Activated naive CD8-positive, alpha-beta T cell treated with anti-CD3 and anti-CD28 coated beads, Interleukin-2, amount 10 ng/mL, durations not matched to agents 7 days and 5 days (primary cell): ENCODE results near the gene DNER. TPM values are rescaled to one million over a fixed set of nuclear protein-coding genes. Genes with fewer than 3 reads are reported as not detected.

Experiments
- ATAC-seq: fragments of 150-1000 bp; cut with Tn5 transposase; one replicate; pipeline ENCODE4 v1.10.0; 2021; ENCODE audit warnings: low read depth, moderate library complexity
- POLR2A ChIA-PET: fragments of 350-600 bp; sonication (Branson Sonifier 250); formaldehyde crosslinking; loops from one replicate; lab custom pipeline; 2021; ENCODE audit warnings: antibody characterized with exemption; lab: Charles Lee
- DNase-seq: peaks from one replicate; pipeline ENCODE4 v3.0.0; 2021
- H3K27ac Mint-ChIP-seq: one replicate; pipeline ENCODE4 v1.8.0; 2022; ENCODE audit warnings: mild to moderate bottlenecking, mixed read lengths
- H3K27me3 Mint-ChIP-seq: one replicate; pipeline ENCODE4 v1.8.0; 2022; ENCODE audit warnings: mild to moderate bottlenecking, moderate library complexity, mixed read lengths
- H3K36me3 Mint-ChIP-seq: one replicate; pipeline ENCODE4 v1.8.0; 2021; ENCODE audit warnings: mild to moderate bottlenecking, mixed read lengths
- H3K4me1 Mint-ChIP-seq: one replicate; pipeline ENCODE4 v1.8.0; 2021; ENCODE audit warnings: mixed read lengths
- H3K4me3 Mint-ChIP-seq: one replicate; pipeline ENCODE4 v1.8.0; 2022; ENCODE audit warnings: mild to moderate bottlenecking, moderate library complexity, mixed read lengths
- H3K9me3 Mint-ChIP-seq: one replicate; pipeline ENCODE4 v1.8.0; 2021; ENCODE audit warnings: mixed read lengths
- total RNA-seq, 2 experiments: library from RNA; stranded (reverse); gene quantifications; one replicate each; pipeline ENCODE4 v1.2.3, GENCODE V29; 2021

The DNER gene
- total RNA-seq, 2 experiments from 2014 or later, result not detected

- ATAC-seq, result no peak
- H3K36me3 Mint-ChIP-seq, result no peaks in the 10 kb centered on the region
- H3K9me3 Mint-ChIP-seq, result no peaks in the 10 kb centered on the region
- no peak for DNase-seq
- POLR2A ChIA-PET, result no interaction called here
- no peak overlapping the region for H3K27ac Mint-ChIP-seq
- no peak overlapping the region for H3K4me3 Mint-ChIP-seq
- H3K27me3 Mint-ChIP-seq, result no peaks in the 10 kb centered on the region
- H3K4me1 Mint-ChIP-seq, result no peaks in the 10 kb centered on the region
These were observed 261.1 kb downstream of the DNER start for GRCh38 chr2:229453230-229453629.

GRCh38 chr2:229451852-229452251 is 262.5 kb downstream of the DNER start:
- no peak overlapping the region for H3K27ac Mint-ChIP-seq
- H3K9me3 Mint-ChIP-seq, result no peaks in the 10 kb centered on the region
- no peak overlapping the region for H3K4me3 Mint-ChIP-seq
- POLR2A ChIA-PET, result no interaction called here
- no peaks in the 10 kb centered on the region for H3K4me1 Mint-ChIP-seq
- no peaks in the 10 kb centered on the region for H3K36me3 Mint-ChIP-seq
- no peak for DNase-seq
- no peak for ATAC-seq
- no peaks in the 10 kb centered on the region for H3K27me3 Mint-ChIP-seq

- DNase-seq (no peak), ATAC-seq (no peak)
- Mint-ChIP-seq H3K36me3 (no peaks in the 10 kb centered on the region), H3K4me1 (no peaks in the 10 kb centered on the region), H3K27me3 (no peaks in the 10 kb centered on the region), H3K9me3 (no peaks in the 10 kb centered on the region), H3K27ac (no peak overlapping the region), H3K4me3 (no peak overlapping the region)
- POLR2A ChIA-PET, result no interaction called here
These were observed 267.1 kb downstream of the DNER start for GRCh38 chr2:229447227-229447626.

GRCh38 chr2:229446350-229446749 is 268.0 kb downstream of the DNER start:
- no peaks in the 10 kb centered on the region for H3K27me3 Mint-ChIP-seq
- no peaks in the 10 kb centered on the region for H3K36me3 Mint-ChIP-seq
- H3K9me3 Mint-ChIP-seq, result no peaks in the 10 kb centered on the region
- H3K4me3 Mint-ChIP-seq, result no peak overlapping the region
- POLR2A ChIA-PET, result no interaction called here
- ATAC-seq (no peak), DNase-seq (no peak)
- H3K27ac Mint-ChIP-seq, result no peak overlapping the region
- H3K4me1 Mint-ChIP-seq, result no peaks in the 10 kb centered on the region

- Mint-ChIP-seq H3K9me3 (no peaks in the 10 kb centered on the region), H3K27me3 (no peaks in the 10 kb centered on the region), H3K27ac (no peak overlapping the region), H3K36me3 (no peaks in the 10 kb centered on the region), H3K4me1 (no peaks in the 10 kb centered on the region), H3K4me3 (no peak overlapping the region)
- ATAC-seq (no peak), DNase-seq (no peak)
- POLR2A ChIA-PET, result no interaction called here
These were observed 268.7 kb downstream of the DNER start for GRCh38 chr2:229445501-229446211.

GRCh38 chr2:229445019-229445418 is 269.3 kb downstream of the DNER start:
- ATAC-seq, result no peak
- POLR2A ChIA-PET, result no interaction called here

GRCh38 chr2:229443546-229444268 is 270.6 kb downstream of the DNER start:
- no peak overlapping the region for H3K4me3 Mint-ChIP-seq
- no peaks in the 10 kb centered on the region for H3K36me3 Mint-ChIP-seq
- H3K27ac Mint-ChIP-seq, result no peak overlapping the region
- no peaks in the 10 kb centered on the region for H3K9me3 Mint-ChIP-seq
- no peaks in the 10 kb centered on the region for H3K27me3 Mint-ChIP-seq
- no peak for ATAC-seq
- no peaks in the 10 kb centered on the region for H3K4me1 Mint-ChIP-seq
- POLR2A ChIA-PET, result no interaction called here
- no peak for DNase-seq

More at GRCh38 chr2:229445019-229445418, 269.3 kb downstream of the DNER start:
- DNase-seq, result no peak
- H3K27ac Mint-ChIP-seq, result no peak overlapping the region
- no peaks in the 10 kb centered on the region for H3K36me3 Mint-ChIP-seq
- no peak overlapping the region for H3K4me3 Mint-ChIP-seq
- H3K9me3 Mint-ChIP-seq, result no peaks in the 10 kb centered on the region
- no peaks in the 10 kb centered on the region for H3K4me1 Mint-ChIP-seq
- H3K27me3 Mint-ChIP-seq, result no peaks in the 10 kb centered on the region

- DNase-seq (no peak), ATAC-seq (no peak)
- POLR2A ChIA-PET, result no interaction called here
- no peaks in the 10 kb centered on the region for H3K27me3 Mint-ChIP-seq
- no peaks in the 10 kb centered on the region for H3K9me3 Mint-ChIP-seq
- no peak overlapping the region for H3K27ac Mint-ChIP-seq
- no peaks in the 10 kb centered on the region for H3K36me3 Mint-ChIP-seq
- no peak overlapping the region for H3K4me3 Mint-ChIP-seq
- H3K4me1 Mint-ChIP-seq, result no peaks in the 10 kb centered on the region
These were observed 271.2 kb downstream of the DNER start for GRCh38 chr2:229443141-229443540.

- H3K9me3 Mint-ChIP-seq, result no peaks in the 10 kb centered on the region
- ATAC-seq (no peak), DNase-seq (no peak)
- H3K4me1 Mint-ChIP-seq, result no peaks in the 10 kb centered on the region
- POLR2A ChIA-PET, result no interaction called here
- peaks cover 3% of the 10 kb centered on the region for H3K27me3 Mint-ChIP-seq
- H3K36me3 Mint-ChIP-seq, result no peaks in the 10 kb centered on the region
- H3K27ac Mint-ChIP-seq, result no peak overlapping the region
- H3K4me3 Mint-ChIP-seq, result no peak overlapping the region
These were observed 275.8 kb downstream of the DNER start for GRCh38 chr2:229438430-229439159.

- Mint-ChIP-seq H3K27me3 (peaks cover 3% of the 10 kb centered on the region), H3K9me3 (no peaks in the 10 kb centered on the region), H3K4me1 (no peaks in the 10 kb centered on the region), H3K4me3 (no peak overlapping the region), H3K27ac (no peak overlapping the region), H3K36me3 (no peaks in the 10 kb centered on the region)
- ATAC-seq (no peak), DNase-seq (no peak)
- POLR2A ChIA-PET, result no interaction called here
These were observed 276.9 kb downstream of the DNER start for GRCh38 chr2:229437467-229437866.

GRCh38 chr2:229434187-229434586 is 280.2 kb downstream of the DNER start:
- Mint-ChIP-seq H3K27ac (no peak overlapping the region), H3K4me1 (no peaks in the 10 kb centered on the region), H3K27me3 (peaks cover 3% of the 10 kb centered on the region), H3K4me3 (no peak overlapping the region), H3K9me3 (no peaks in the 10 kb centered on the region), H3K36me3 (no peaks in the 10 kb centered on the region)
- POLR2A ChIA-PET, result no interaction called here
- ATAC-seq, result no peak
- no peak for DNase-seq

- H3K27ac Mint-ChIP-seq, result no peak overlapping the region
- no peaks in the 10 kb centered on the region for H3K36me3 Mint-ChIP-seq
- POLR2A ChIA-PET, result no interaction called here
- no peaks in the 10 kb centered on the region for H3K4me1 Mint-ChIP-seq
- no peak for DNase-seq
- no peak overlapping the region for H3K4me3 Mint-ChIP-seq
- H3K9me3 Mint-ChIP-seq, result no peaks in the 10 kb centered on the region
- peaks cover 3% of the 10 kb centered on the region for H3K27me3 Mint-ChIP-seq
- no peak for ATAC-seq
These were observed 281.0 kb downstream of the DNER start for GRCh38 chr2:229433351-229433750.

- no peaks in the 10 kb centered on the region for H3K4me1 Mint-ChIP-seq
- H3K36me3 Mint-ChIP-seq, result no peaks in the 10 kb centered on the region
- H3K9me3 Mint-ChIP-seq, result no peaks in the 10 kb centered on the region
- ATAC-seq, result no peak
- peaks cover 3% of the 10 kb centered on the region for H3K27me3 Mint-ChIP-seq
- POLR2A ChIA-PET, result no interaction called here
- H3K27ac Mint-ChIP-seq, result no peak overlapping the region
- no peak overlapping the region for H3K4me3 Mint-ChIP-seq
- DNase-seq, result no peak
These were observed 282.9 kb downstream of the DNER start for GRCh38 chr2:229431327-229431954.
